ENCODE measurements around the gene MAML2.

Gene MAML2

DNA sequence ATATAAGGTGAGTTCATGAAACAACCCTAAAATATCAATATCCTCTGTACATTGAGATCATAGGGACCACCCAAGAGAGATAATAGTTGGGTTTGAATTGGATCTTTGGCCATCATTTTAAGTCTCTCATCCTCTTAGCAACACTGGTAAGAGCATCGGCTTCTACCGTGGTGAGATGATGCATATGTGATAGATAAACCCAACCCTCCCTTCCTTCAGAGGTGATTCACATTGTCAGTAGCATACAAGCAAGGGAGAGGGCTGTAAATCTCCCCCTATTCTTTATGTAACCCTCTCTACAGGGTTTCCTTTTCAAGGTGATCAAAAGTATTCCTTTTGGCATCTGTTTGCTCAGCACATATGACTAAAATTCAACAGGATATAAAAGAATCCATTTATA lies 316.7 kb downstream of the MAML2 start:
- in situ Hi-C loops (cut with MboI; ENCODE audit: low sequenced_read_pairs): no loop called here

GRCh38 chr11:96024666-96025065 lies 318.3 kb downstream of the MAML2 start:
- in situ Hi-C loops (cut with MboI; ENCODE audit: low sequenced_read_pairs): no loop called here

GRCh38 chr11:96023275-96023674 lies 319.7 kb downstream of the MAML2 start:
- in situ Hi-C loops (cut with MboI; ENCODE audit: low sequenced_read_pairs): no loop called here

- in situ Hi-C loops (cut with MboI; ENCODE audit: low sequenced_read_pairs): no loop called here
Measured at GRCh38 chr11:96021901-96022650, 320.9 kb downstream of the MAML2 start.

DNA sequence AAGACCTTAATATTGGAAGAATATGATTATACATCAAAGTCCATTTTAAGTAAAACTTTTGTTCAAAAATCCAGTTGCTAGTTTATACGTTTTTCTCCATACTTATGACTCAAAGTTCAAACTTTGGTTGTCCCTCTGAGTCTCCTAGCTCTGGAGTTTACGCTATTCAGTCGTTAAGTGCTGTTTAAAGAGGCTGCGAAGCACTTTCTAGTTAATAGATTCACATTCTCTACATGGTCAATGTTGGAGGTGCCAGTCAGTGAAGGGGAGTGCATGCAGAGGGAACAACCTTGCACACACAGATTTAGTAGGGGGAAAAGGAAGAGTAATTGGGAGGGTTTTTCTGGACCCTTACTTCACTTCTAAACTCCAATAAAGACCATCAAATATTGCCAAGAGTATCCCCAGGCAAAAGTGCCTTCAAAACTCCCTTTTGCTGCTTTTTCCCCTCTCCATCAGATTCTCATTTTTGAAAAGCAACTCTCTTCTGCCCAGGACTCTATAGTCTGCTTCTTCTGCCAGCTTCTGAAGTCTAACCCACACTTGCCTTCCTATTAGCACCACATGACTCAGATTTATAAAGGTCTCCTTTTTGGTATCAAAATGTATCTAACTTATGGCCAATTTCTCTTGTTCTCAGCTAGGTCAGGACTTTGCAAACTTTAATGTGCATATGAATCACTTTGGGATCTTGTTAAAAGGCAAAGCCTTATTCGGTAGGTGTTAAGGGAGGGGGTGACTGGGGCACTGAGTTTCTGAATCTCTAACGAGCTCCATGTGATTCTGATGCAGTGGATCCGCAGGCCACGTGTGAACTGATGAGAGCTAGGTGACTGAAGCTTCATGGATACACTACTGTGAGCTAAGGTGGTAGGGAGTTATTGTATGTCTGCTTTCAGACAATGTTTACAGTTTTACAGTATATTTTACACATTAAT lies 322.9 kb downstream of the MAML2 start:
- in situ Hi-C loops (cut with MboI; ENCODE audit: low sequenced_read_pairs): no loop called here

- in situ Hi-C loops (cut with MboI; ENCODE audit: low sequenced_read_pairs): no loop called here
Measured at GRCh38 chr11:96019281-96019680, 323.7 kb downstream of the MAML2 start.

DNA sequence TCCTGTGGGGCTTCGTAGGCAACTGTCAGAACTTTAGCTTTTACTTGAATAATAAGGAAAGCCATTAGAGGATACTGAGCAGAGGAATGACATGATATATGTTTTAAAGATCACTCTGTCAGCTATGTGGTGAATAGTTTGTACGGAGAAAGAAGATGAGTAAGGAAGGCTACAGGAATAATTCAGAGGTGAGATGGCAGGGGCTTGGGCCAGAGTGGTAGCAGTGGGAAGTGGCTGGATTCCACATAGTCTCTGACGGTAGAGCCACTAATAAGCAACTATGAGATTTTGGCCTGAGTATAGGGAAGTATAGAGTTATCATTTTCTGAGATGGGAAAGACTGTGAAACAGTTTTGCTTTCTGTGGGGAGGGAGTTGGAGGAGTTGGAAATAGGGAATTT lies 325.1 kb downstream of the MAML2 start:
- in situ Hi-C loops (cut with MboI; ENCODE audit: low sequenced_read_pairs): no loop called here

GRCh38 chr11:96016978-96017502 lies 326.0 kb downstream of the MAML2 start:
- in situ Hi-C loops (cut with MboI; ENCODE audit: low sequenced_read_pairs): no loop called here

GRCh38 chr11:96015906-96016565 lies 327.0 kb downstream of the MAML2 start:
- in situ Hi-C loops (cut with MboI; ENCODE audit: low sequenced_read_pairs): no loop called here

DNA sequence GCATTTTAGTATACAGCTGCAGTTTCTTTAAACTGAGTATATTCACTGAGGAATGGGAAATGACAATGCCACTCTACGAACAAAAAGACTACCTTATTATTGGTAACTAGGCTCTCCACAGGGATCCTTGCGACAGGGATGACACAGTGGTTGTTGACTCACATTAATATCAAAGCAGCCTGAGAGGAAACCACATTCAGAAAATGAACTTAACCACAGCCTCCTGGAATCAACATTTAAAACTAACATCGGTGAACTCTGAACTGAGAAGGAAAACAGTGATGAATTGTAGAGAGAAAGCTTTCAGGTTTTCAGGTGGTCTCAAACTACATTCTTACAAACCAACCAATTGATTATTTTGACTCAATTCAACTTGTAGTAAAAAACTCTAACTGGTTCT lies 328.8 kb downstream of the MAML2 start:
- in situ Hi-C loops (cut with MboI; ENCODE audit: low sequenced_read_pairs): no loop called here

GRCh38 chr11:96013461-96014213 lies 329.4 kb downstream of the MAML2 start:
- in situ Hi-C loops (cut with MboI; ENCODE audit: low sequenced_read_pairs): no loop called here

DNA sequence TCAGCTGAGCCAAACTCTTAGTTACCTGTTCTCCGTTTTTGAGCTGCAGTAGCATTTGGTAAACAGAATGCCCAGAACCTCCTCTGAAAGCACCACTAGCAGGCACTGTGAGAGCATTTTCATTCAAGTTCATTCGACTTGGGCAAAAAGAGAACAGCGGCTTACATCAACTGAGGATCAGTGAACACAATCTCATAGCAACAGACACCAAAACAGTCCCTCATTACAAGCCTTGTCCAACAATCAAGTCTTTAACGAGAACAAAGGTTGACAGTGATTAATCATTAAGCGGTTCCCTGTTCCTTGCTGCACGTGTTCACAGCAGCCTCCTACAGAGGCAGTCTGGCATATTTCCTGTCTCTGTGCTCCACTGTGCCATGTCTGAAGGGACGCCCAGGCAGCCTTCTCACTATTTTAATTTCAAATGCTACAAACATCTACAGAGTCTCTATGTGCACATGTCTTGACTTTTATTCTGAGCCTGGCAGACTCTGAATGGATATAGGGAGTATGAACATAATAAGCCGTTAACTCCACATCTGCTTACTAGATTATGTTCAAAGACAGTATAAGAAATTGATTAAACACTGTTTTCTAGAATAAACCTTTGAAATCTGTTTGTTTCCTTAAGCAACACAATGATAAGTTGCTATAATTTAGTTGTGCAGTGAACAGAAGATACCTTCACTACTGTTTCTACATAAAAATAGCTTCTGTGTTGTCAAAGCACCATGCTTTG lies 330.7 kb downstream of the MAML2 start:
- in situ Hi-C loops (cut with MboI; ENCODE audit: low sequenced_read_pairs): no loop called here

DNA sequence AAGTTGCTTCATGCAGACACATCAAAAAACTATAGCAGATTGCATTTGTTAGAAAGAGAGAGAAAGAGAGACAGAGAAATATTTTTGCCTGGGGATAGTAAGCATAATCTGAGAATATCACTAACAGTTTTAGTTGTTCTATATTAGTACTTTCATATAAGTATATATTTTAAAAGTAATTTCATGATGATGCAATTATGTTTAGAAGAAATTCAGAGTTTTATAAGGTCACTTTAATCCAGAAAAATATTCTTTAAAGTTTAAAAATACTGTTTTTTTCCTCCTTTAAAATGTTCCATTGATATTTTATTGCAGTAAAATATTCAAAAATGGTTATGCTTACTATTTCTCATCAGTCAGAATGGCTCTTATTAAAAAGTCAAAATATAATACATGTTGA lies 332.3 kb downstream of the MAML2 start:
- in situ Hi-C loops (cut with MboI; ENCODE audit: low sequenced_read_pairs): no loop called here

GRCh38 chr11:96008161-96008720 lies 334.8 kb downstream of the MAML2 start:
- in situ Hi-C loops (cut with MboI; ENCODE audit: low sequenced_read_pairs): no loop called here

DNA sequence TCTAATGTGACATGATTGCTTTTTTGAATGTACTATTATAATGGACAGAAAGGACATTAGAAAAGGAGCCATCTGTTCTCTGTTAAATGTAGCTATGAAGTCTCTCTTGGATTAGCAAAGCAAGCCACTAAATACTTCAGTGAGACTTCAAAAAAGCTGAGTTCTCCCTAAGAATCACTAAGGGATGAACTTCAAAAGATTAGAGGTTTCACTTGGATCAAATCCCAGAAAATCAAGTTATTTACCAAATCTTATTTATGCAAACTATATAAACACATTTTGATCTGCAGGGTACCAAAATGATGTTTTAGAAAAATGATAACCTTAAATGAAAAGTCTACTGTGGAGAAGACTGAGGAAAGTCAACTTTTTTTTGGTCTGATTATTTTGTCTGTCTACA lies 337.0 kb downstream of the MAML2 start:
- in situ Hi-C loops (cut with MboI; ENCODE audit: low sequenced_read_pairs): no loop called here

DNA sequence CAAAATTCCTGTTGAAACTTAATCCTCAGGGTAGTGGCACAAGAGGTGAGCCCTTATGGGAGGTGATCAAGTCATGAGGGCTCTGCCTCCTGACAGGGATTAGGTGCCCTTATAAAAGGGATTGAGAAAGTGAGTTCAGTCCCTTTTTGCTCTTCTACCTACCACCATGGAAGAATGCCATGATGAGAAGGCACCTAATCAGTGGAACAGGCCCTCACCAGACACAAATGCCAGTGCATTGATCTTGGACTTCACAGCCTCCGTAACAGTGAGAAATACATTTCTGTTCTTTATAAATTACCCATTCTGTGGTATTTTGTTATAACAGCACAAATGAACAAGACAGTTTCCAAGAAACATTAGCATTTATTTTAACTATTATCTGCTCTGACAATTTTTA lies 338.1 kb downstream of the MAML2 start:
- in situ Hi-C loops (cut with MboI; ENCODE audit: low sequenced_read_pairs): no loop called here

DNA sequence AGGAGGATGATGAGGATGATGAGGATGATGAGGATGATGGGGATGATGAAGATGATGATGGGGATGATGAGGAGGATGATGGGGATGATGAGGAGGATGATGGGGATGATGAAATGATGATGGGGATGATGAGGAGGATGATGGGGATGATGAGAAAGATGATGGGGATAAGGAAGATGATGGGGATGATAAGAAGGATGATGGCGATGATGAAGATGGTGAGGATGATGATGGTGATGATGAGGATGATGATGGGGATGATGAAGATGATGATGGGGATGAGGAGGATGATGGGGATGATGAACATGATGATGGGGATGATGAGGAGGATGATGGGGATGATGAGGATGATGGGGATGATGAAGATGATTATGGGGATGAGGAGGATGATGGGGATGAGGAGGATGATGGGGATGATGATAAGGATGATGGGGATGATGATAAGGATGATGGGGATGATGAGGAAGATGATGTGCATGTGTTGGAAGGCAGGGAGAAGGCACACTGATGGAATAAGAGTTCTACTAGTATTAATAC lies 340.2 kb downstream of the MAML2 start:
- in situ Hi-C loops (cut with MboI; ENCODE audit: low sequenced_read_pairs): no loop called here

GRCh38 chr11:96002339-96002738 lies 340.7 kb downstream of the MAML2 start:
- in situ Hi-C loops (cut with MboI; ENCODE audit: low sequenced_read_pairs): no loop called here

GRCh38 chr11:96001037-96001436 lies 342.0 kb downstream of the MAML2 start:
- in situ Hi-C loops (cut with MboI; ENCODE audit: low sequenced_read_pairs): no loop called here
